Astrocyte (in vitro differentiated cells and primary cell): ENCODE data around the gene TUFM.

Source experiments
- CTCF ChIP-seq: IDR thresholded peaks from 2 replicates; pipeline ENCODE4 v1.5.1; 2011; ENCODE audit warnings: low read depth, mild to moderate bottlenecking, inconsistent platforms, low read length, moderate library complexity; ENCODE audit not compliant: insufficient read depth
- EZH2 ChIP-seq: IDR thresholded peaks from 2 replicates; pipeline ENCODE4 v1.6.1; 2012; ENCODE audit warnings: mild to moderate bottlenecking, low read length, inconsistent platforms; ENCODE audit not compliant: insufficient read depth

GRCh38 chr16:28844226-28844885, 1.8 kb downstream of the TUFM start:
- TF ChIP-seq CTCF (no peak), EZH2 (no peak)
